Measurements from ENCODE around the gene ADRA2C.
"Not testable (repeated sequence)": the region's sequence is repeated elsewhere in the genome, so short reads cannot be mapped to it uniquely, and the experiment has no call there.

The ADRA2C gene

DNA sequence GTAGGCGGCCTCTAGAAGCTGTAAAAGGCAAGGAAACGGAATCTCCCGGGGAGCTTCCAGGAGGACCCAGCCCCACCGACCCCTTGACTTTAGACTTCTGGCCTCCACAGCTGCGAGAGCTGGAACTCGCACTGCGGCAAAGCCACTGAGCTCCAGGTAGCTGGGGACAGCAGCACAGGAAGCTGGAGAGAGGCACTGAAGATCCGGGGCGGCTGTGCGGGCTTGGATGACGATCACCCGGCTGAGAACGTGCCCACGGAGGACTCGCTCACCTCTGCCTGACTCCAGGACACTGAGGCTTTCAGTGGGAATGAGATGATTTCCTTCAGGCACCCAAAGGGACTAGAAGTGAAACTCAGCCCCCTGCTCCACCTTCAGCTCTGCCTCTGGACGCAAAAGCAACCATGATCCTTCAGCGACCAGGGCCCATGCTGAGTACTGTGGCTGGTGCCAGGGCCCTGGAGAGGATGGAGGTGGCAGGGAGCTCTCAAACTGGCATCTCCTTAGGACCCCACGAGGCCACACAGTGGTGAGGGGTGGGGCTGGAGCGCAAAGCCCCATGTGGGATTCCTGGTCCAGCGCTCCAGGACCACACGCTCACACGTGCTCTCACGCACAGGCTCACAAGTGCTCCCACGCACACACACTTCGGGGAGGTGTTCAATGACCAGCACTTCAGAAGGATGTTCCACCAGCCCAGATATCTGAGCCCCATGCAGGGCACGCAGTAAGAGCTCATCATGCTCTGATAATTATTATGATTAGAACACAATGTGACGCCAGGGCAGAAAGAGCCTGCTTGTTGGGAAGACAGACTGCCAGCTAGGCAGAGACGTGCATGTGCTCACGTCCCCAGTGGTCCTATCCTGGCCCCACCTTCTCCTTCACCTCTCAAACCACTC, 47.2 kb downstream of the ADRA2C start:
- DNase-seq (ENCODE audit: low read depth): no peak

DNA sequence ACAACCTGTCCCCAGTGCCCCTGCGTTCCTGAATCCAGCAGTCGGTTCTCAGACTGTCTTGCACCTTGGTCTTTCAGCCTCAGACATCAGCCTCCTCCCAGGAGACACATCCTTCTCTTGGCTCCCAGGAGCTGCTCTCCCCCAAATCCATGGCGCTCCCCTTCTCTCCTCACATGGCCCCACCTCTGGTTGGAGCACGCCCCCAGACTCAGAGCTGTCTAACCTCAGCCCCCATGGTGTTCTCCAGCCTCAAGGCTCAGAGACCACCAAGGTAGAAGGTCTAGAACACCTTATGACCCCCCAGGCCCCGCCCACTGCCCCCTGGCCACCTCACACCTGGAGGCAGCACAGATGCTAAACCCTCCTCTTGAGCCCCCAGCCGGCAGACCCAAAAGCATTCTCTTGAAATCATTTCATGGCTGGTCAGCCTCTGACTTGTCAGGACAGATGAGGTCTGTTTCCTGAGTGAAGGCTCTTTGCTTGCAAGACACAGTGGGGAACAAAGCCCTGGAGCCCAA, 47.9 kb downstream of the ADRA2C start:
- DNase-seq (ENCODE audit: low read depth): no peak

DNA sequence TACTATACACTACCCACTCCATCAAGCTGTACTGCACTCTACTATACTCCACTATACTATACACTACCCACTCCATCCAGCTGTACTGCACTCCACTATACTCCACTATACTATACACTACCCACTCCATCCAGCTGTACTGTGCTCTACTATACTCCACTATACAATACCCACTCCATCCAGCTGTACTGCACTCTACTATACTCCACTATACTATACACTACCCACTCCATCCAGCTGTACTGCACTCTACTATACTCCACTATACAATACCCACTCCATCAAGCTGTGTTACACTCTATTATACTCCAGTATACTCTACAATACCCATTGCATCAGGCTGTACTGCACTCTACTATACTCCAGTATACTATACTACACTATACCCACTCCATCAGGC, 48.7 kb downstream of the ADRA2C start:
- not testable (repeated sequence) for DNase-seq (ENCODE audit: low read depth)

DNA sequence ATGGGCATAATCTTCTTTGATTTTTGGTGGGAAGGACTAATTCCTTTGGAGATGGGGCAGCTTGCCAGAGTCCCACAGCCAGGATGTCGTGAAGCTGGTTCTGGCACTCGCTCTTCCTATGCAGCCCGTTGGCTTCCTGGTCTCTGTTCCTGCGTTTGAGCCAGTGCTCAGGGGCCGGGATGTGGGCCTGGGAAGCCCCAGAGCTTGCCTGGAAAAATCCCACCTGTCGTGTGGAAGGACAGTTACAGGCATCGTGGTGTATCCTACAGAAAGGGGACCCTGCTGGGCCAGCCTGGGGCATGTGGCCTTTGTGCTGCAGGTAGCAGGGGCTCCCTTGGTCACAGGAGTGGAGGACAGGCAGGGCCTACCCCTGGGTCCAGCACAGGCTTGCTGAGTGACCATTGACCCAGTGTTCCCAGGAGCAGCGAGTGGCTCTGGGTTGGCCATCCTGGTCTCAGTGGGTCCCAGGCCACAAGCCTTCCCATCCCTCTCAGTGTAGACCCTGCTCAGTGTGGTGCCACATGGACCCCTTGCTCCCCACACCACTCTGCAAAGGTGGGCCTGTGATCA, 50.2 kb downstream of the ADRA2C start:
- no peak for DNase-seq (ENCODE audit: low read depth)

DNA sequence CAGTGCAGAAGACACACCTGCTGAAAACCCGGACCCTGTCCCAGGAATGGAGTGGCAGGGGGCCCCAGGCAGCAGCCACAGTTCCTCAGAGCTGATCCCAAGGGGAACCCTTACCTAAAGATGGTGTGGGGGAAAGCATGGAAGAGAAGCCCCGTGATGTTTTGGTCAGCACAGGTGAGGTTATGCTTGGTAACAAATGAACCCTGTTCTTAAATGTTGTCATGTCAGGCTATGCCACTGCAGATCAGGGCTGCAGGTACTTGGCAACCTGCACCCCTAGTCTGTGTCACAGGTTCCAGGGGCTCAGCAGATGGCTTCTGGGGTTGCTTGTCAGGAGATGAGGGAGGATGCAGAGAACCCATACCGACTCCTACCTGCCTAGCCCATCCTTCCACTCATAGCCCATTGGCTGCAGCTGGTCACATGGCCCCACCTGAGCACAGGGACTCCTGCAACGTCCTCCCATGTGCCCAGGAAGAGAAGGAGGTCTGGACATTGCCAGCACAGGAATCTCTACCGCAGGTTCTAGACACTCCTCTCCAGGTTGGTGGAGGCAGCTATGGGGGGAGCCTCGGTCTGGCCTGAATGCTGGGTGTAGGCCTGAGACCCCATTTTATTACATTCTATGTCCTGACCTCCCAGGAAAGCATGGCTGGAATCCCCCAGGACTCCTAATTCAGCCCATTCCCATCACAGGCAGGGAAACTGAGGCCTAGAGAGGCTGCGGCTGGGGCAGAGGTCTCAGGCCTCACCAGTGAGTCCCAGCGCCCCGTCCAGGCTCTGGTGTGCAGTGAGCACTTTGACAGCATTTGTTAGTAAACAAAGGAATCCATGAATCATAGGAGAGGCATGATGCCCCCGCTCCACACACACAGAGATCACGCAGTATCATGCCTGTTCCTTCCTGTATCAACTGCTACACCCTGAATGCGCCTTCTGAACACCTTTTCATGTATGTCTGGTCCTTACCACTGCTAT, 51.1 kb downstream of the ADRA2C start:
- DNase-seq (ENCODE audit: low read depth): no peak
